Activated effector memory CD4-positive, alpha-beta T cell treated with Interleukin-2 at 50 U/mL for 16 hours (primary cell): Measurements from ENCODE around the gene SERPINA9.
"Not testable (repeated sequence)": the region's sequence is repeated elsewhere in the genome, so short reads cannot be mapped to it uniquely, and the experiment has no call there.

Experiments used
- DNase-seq: peaks from one replicate; pipeline ENCODE4 v3.0.0-alpha.2; 2020

SERPINA9 gene

DNA sequence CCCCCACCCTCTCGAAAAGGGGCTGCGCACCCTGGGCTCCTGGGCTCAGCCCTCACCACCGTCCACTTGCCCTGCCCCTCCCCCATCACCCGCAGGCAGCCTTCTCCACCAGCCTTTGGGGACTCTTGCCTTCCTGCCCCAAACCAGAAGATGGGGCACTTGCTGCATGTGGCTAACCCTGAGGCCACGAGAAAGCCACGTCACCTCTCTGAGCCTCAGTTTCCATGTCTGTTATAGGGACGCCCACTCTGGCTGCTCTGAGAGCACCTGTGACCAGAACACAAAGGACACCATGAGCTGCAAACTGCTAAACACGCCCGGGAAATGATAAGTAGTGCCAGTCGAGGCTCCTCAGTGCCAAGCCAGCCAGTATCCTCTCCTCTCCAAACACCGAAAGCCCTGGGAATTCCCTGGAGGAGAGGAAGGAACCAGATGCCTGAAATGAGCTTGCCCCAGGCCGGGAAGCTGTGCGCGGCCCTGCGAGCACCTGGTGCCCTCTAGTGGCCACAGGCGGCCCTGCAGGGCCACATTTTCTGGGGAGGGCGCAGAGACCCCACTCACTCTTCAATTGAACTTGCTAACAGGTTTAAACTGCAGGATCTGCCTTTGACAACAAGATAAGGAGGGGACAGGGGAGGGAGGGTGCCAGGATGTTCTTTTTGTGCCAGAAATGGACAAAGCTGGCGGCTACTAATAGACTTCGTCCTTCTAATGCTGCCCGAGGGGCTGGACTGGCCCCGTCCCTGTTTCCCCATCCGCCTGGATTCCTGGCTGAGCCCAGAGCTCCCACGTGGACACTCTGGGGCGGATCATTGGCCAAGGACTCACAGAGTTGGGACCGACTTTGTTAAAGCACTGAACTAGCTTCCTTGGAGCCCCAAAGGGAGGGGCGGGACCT is 10.2 kb upstream of the SERPINA9 start:
- DNase-seq, result peak; percentile 20

GRCh38 chr14:94484481-94484880 is 8.5 kb upstream of the SERPINA9 start:
- no peak for DNase-seq

DNA sequence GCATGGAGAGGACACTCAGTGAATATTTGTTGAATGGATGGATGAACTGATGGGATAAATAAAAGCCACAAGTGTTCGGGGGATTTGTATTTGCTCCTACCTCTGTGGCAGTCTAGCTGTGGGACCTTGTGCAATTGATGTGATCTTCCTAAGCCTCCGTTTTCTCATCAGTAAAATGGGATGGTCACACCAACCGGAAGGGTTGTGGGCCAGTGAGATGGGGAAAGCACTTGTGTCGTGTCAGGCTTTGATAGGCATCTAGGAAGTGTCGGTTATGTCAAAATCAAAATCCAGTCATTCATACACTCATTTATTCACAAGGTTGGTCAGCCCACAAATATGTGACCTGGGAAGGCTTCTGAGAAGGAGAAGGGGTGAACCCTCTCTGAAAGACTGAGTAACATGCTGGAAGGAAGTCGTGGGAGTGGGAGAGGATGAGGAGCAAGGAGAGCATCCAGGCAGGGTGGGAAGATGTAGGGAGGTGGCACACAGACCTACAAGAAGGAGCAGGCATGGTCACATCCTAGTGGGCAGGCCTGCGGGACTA is 7.8 kb upstream of the SERPINA9 start:
- DNase-seq, result no peak

- no peak for DNase-seq
Measured at GRCh38 chr14:94483071-94483451, 7.1 kb upstream of the SERPINA9 start.

DNA sequence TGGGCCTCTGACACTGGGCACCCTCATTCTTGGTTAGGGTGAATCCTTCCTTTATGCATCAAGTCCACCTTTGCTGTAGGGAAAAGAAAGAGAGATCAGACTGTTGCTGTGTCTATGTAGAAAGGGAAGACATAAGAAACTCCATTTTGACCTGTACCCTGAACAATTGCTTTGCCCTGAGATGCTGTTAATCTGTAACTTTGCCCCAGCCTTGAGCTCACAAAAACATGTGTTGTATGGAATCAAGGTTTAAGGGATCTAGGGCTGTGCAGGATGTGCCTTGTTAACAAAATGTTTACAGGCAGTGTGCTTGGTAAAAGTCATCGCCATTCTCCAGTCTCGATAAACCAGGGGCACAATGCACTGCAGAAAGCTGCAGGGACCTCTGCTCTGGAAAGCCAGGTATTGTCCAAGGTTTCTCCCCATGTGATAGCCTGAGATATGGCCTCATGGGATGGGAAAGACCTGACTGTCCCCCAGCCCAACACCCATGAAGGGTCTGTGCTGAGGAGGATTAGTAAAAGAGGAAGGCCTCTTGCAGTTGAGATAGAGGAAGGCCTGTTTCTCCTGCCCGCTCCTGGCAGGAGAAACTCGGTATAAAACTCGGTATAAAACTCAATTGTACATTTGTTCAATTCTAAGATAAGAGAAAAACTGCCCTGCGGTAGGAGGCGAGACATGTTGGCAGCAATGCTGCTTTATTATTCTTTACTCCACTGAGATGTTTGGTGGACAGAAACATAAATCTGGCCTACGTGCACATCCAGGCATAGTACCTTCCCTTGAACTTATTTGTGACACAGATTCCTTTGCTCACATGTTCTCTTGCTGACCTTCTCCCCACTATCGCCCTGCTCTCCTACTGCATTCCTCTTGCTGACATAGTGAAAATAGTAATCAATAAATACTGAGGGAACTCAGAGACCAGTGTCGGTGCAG is 6.4 kb upstream of the SERPINA9 start:
- DNase-seq, result not testable (repeated sequence)

DNA sequence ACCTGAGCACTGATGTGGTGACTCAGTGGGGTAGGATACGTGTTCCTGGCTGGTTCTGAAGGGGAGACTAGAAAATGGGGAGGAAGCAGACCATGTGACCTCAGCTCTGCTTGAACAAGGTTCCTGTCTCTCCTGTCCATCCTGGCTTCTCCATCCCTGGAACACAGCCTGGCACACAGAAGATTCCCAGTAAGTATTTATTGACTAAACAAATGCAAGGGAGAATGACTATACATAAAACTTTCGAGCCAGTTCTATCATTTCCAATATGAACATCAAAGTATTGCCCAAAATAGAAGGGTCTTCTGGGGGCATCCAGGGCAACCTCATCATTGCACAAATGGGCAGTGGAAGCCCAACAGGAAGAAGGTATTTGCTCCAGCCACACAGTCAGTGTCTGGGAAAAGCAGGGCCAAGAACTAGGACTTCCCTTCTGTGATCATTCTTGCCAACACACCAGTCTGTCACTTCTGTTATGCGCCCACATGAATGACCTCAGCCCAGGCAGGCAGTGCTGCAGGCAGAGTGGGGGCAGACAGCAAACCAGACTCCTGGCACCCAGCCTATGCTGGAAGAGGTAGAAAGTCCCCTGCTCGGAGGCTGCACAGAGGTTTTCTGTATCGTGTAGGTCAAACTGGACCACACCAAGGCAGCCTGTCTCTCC is 5.6 kb upstream of the SERPINA9 start:
- DNase-seq, result no peak

GRCh38 chr14:94480809-94481208 is 4.8 kb upstream of the SERPINA9 start:
- no peak for DNase-seq

DNA sequence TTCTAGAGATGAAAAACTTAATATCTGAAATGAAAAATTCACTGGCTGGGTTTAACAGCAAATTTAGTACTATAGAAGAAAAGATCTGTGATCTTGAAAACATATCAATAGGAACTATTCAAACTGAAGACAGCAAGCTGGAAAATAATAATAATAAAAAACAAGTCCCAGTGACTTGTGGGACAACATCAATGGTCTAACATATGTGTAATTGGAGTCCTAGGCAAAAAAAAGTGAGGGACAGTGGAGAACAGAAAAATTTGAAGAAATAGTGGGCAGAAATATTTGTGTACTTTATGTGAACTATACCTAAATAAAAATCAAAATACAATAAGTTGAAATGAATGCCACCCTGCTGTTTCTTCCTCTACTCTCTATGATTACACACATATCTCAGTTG is 2.4 kb upstream of the SERPINA9 start:
- no peak for DNase-seq

DNA sequence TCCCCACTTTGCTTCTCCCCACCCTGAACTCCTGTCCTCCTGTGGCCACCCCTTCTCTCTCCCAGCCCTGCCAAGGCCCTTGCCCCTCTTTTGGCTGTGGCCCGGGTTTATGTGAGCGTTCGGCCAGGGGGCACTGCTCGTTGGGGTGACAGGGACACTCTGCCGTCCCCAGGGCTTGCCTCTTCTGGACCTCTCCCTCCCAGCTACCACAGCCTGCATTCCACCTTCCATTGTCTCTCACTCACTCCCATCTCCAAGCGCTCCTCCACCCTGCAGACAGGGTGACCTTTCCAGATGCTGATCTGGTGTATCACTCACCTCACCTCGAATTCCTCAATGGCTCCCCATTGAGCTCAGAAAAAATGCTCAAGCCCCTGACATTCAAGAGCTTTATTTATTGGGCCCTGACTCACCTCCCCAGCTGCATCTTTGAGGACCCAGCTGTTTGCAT is 1.4 kb downstream of the SERPINA9 start:
- DNase-seq, result no peak

GRCh38 chr14:94473666-94474410 is 2.2 kb downstream of the SERPINA9 start:
- no peak for DNase-seq

DNA sequence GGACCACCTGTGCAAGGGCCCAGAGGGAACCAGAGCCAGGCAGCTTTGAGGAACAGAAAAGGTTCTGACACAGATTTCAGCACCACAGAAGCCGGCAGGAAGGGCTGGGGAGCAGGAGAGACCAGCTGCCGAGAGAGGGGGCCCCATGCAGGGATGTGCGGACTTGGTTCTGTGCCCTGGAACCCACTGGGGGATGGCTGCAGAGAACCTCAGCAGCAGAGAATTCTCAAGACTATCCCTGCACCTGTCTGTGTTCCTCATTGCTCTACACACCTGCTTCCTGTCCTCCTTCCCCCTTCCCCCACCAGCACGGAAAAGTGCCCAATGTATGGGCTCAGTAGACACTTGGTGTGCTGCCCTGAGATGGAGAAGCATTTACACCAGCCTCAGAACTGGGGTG is 3.2 kb downstream of the SERPINA9 start:
- no peak for DNase-seq

GRCh38 chr14:94471045-94471444 is 5.0 kb downstream of the SERPINA9 start:
- no peak for DNase-seq

DNA sequence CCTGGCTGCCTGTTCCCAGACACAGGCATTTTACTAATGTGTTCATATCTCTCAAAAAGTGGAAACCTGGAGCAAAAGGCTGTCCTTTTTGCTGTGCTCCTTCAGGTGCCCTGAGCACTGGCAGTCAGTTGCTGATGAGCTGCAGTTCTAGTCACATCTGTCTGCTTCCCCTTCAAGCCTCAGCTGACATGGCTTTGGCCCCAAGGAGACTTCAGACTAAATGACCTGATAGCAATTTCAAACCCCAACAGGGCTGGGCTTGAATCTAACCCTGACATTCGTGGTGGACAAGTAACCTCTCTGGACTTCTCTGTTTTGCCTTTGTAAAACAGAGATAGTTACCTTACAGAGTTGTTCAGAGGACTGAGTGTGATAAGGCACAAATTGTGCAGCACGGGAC is 5.7 kb downstream of the SERPINA9 start:
- no peak for DNase-seq

DNA sequence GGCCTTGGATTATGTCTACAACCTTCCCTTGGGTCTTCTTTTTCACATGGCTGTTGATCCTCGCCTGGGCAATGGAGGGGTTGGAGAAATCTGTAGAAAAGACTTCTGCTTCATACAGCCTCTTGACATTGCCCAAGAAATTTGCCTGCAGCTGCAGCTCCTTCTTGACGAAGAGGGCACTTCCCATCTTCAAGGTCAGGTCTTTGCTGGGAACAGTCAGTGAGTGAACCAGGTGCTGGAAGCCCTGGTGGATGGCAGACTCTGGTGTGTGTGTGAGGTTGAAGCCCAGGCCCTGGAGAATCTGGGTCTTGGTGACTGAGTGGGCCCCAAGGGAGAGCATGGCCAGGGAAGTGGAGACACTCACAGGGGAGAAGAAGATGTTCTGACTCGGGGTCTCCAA is 6.7 kb downstream of the SERPINA9 start:
- DNase-seq, result no peak

GRCh38 chr14:94467728-94468520 is 8.1 kb downstream of the SERPINA9 start:
- no peak for DNase-seq

GRCh38 chr14:94466706-94467370 is 9.2 kb downstream of the SERPINA9 start:
- DNase-seq, result no peak

DNA sequence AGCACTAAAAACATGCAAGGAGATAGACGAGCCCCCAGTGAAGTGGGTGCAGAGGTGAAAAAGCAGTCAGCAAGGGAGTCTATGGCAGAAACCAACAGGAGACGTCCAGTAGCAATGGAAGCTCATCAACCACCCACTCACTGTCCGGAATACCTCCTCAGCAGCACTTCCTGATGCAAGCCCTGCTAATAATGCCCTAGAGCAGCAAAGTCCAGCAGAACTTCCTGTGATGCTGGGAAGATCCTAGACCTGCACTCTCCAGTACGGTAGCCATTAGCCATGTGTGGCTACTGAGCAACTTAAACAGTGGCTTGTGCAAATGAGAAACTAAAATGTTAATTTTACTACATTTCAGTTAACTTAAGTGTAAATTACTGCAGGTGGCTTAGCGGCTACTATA is 11.0 kb downstream of the SERPINA9 start:
- no peak for DNase-seq

- DNase-seq, result no peak
Measured at GRCh38 chr14:94464290-94464689, 11.7 kb downstream of the SERPINA9 start.

DNA sequence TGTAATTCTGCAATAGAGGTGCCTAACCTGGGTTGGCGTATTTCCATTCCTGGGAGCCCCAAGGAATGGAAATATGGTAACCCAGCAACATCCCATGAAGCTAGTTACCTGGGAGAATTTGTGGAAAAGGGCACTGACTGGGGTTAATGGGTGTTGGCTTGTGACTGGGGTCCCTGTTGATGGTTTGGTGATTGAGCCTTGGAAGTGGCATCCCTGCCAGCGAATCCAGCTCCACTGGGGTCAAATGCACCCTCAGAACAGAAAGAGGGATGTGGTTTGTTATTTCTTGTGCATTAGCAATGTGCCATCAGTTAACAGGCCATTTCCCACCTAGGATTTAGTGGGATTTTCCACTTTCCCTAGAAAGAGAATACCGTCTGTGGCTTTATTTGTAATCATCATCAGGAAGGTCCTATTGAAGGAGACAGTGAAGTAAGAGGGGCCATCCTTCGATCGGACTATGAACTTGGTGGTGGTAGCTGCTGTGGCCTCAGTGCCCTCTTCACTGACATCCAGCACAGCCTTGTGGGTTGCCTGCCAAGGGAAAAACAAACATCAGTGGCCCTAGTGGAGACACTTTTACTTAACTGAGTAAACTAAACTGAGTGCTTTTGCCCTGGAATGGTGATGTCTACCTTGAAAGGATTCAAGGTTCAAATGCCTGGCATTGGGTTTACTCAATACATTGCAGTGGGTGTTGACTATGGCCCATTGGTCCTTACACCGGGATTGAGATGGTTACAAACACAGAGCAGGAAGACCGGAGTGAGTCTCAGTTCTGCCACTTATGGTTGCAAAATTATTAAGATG is 13.0 kb downstream of the SERPINA9 start:
- no peak for DNase-seq

GRCh38 chr14:94462219-94462551 is 13.8 kb downstream of the SERPINA9 start:
- no peak for DNase-seq
